Esophagus muscularis mucosa (tissue), 4 donors: ENCODE data around the gene NR1I3. TPM values are rescaled to one million over a fixed set of nuclear protein-coding genes. Genes with fewer than 3 reads are reported as not detected.
A peak's percentile ranks its signal among the peaks of the same experiment; 100 is the strongest.

Experiments used
- DNase-seq: peaks from one replicate; pipeline ENCODE4 v3.0.0-alpha.2; 2017; ENCODE audit errors: extremely low spot score
- H3K27ac ChIP-seq, 4 donors: fragments of 200-600 bp; sonication (generic); replicated peaks in 1 of 4; 1 replicate in 3 of 4; 2 replicates in 1 of 4; pipeline ENCODE4 v1.5.1; 2016 to 2019; ENCODE audit warnings: mild to moderate bottlenecking in 1 of 4
- H3K27me3 ChIP-seq, 4 donors: fragments of 200-600 bp; sonication (generic); one replicate each; pipeline versions ENCODE4 v1.5.1 to v1.6.0; 2016 to 2019
- H3K36me3 ChIP-seq, 4 donors: fragments of 200-600 bp; sonication (generic); one replicate each; pipeline ENCODE4 v1.5.1; 2016 to 2019
- H3K4me1 ChIP-seq, 4 donors: fragments of 200-600 bp; sonication (generic); one replicate each; pipeline ENCODE4 v1.5.1; 2016 to 2019
- H3K4me3 ChIP-seq, 4 donors: fragments of 200-600 bp; sonication (generic); 1 replicate in 2 of 4; 2 replicates in 2 of 4; pipeline ENCODE4 v1.5.1; 2016 to 2019; ENCODE audit warnings: mild to moderate bottlenecking in 4 of 4, moderate library complexity in 1 of 4
- H3K9me3 ChIP-seq, 4 donors: fragments of 200-600 bp; sonication (generic); 1 replicate in 3 of 4; 2 replicates in 1 of 4; pipeline ENCODE4 v1.5.1; 2016 to 2019
- EP300 ChIP-seq: sonication (generic); formaldehyde crosslinking; IDR thresholded peaks from one replicate; pipeline ENCODE4 v1.6.1; 2017; ENCODE audit warnings: antibody characterized with exemption
- POLR2A ChIP-seq: fragments of 450-650 bp; IDR thresholded peaks from one replicate; pipeline ENCODE4 v1.6.1; 2017; ENCODE audit warnings: antibody characterized with exemption, moderate library complexity, mild to moderate bottlenecking, low read depth
- POLR2AphosphoS5 ChIP-seq, 2 donors: sonication (generic); formaldehyde crosslinking; IDR thresholded peaks; one replicate each; pipeline ENCODE4 v1.6.1; 2017; ENCODE audit warnings: antibody characterized with exemption in 2 of 2
- WGBS: methylation state at CpG from one replicate; pipeline ENCODE4 v1.1.5; 2018; 5-methylcytosine and 5-hydroxymethylcytosine counted together
- intact Hi-C: fragments of 100-400 bp; cut with DNase I; formaldehyde crosslinking; loops from one replicate; pipeline ENCODE4 v1.15.1; 2023
- total RNA-seq, 4 donors: library from RNA; depleted of rRNA; stranded (reverse); fragments of >200 nt; gene quantifications; one replicate each; pipeline versions ENCODE4 v1.1.0 to v1.2.1, GENCODE V29; 2016
- TF ChIP-seq, protein P1 (sequence below), 3 experiments: fragments of 200-600 bp in 2 of 3; fragments of 450-650 bp in 1 of 3; sonication (generic) in 2 of 3; IDR thresholded peaks; one replicate each; pipeline ENCODE4 v1.5.1; 2017 to 2019; ENCODE audit warnings: antibody characterized with exemption in 3 of 3, mild to moderate bottlenecking in 2 of 3, moderate library complexity in 1 of 3

NR1I3 gene
- total RNA-seq, 4 donors from 2014 or later = not detected

DNA sequence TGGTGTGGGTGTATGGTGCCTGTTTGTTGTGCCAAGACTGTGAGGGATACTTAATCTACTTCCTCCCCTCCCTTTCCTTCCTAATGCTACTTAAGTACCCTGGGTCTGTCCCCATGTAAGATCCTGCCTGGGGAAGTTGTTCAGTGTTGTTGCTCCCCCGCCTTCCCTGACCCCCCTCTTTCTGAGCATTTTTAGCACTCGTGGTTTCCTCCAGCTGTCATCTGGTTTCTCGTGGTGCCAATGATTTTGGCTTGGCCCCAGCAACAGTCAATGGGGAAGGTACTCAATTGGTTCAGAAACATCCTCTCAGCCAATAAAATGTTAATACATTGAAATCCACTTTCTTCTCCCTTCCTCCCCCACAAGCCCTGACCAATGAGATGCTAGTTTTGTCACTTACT, 52.7 kb downstream of the NR1I3 start:
- no peak overlapping the region for H3K4me3 ChIP-seq
- peaks cover 6 to 22% (median 20%) of the 10 kb centered on the region in 4 donors for H3K4me1 ChIP-seq
- DNase-seq = no peak
- H3K36me3 ChIP-seq = peaks cover 0 to 1% (median 0%) of the 10 kb centered on the region in 4 donors
- no peaks in the 10 kb centered on the region for H3K27me3 ChIP-seq
- WGBS = 18% methylated on average over 3 of the region's 3 CpGs
- peak overlapping the region; percentile 47 to 69 (median 59) for H3K27ac ChIP-seq
- TF ChIP-seq POLR2AphosphoS5 (IDR thresholded peaks at IDR 0.05) (peak; percentile 30 to 42), EP300 (no peak), POLR2A (no peak)
- TF ChIP-seq, protein P1, sequence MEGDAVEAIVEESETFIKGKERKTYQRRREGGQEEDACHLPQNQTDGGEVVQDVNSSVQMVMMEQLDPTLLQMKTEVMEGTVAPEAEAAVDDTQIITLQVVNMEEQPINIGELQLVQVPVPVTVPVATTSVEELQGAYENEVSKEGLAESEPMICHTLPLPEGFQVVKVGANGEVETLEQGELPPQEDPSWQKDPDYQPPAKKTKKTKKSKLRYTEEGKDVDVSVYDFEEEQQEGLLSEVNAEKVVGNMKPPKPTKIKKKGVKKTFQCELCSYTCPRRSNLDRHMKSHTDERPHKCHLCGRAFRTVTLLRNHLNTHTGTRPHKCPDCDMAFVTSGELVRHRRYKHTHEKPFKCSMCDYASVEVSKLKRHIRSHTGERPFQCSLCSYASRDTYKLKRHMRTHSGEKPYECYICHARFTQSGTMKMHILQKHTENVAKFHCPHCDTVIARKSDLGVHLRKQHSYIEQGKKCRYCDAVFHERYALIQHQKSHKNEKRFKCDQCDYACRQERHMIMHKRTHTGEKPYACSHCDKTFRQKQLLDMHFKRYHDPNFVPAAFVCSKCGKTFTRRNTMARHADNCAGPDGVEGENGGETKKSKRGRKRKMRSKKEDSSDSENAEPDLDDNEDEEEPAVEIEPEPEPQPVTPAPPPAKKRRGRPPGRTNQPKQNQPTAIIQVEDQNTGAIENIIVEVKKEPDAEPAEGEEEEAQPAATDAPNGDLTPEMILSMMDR (IDR thresholded peaks at IDR 0.05) = no peak
- intact Hi-C loops = no loop called here
- no peaks in the 10 kb centered on the region for H3K9me3 ChIP-seq

DNA sequence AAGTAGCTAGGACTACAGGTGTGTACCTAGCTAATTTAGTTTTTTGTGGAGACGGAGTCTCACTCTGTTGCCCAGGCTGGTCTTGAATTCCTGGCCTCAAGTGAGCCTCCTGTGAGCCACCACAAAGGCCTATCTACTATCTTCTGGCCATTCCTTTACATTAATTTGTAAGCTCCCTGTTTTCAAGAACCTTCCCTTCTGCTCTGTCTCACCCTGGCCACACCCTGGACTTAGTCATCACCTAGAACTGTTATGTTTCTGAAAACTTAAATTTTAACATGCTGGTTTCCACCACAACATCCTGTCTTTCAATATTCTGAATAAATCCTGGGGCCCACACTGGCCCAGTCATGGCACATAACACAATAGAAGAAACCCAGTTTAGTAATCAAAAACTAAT, 55.8 kb downstream of the NR1I3 start:
- peaks cover 15 to 31% (median 29%) of the 10 kb centered on the region in 4 donors for H3K4me1 ChIP-seq
- 79% methylated on average over 1 of the region's 1 CpG for WGBS
- H3K36me3 ChIP-seq = no peaks in the 10 kb centered on the region
- DNase-seq = no peak
- H3K4me3 ChIP-seq = no peak overlapping the region
- TF ChIP-seq POLR2A (no peak), POLR2AphosphoS5 (IDR thresholded peaks at IDR 0.05) (no peak), EP300 (no peak)
- TF ChIP-seq, protein P1 (IDR thresholded peaks at IDR 0.05) = no peak
- intact Hi-C loops = no loop called here
- no peaks in the 10 kb centered on the region for H3K27me3 ChIP-seq
- no peaks in the 10 kb centered on the region for H3K9me3 ChIP-seq
- no peak overlapping the region for H3K27ac ChIP-seq

DNA sequence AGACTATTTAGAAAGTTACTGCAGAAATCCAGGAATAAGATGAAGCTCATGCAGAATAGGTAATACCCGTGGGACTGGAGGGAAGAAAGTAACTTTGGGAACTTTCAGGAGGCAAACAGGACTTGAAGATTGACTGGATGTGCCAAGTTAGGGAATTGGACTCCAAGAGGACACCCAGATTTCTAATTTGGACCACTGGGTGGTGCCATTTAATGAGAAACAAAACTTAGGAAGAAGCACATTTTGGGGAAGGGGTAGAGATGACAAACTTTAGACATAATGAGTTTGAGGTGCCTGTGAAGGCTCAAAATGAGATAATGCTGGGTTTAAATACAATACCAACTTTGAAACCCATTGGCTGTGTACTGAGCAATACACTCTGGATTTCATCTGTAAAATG, 57.4 kb downstream of the NR1I3 start:
- TF ChIP-seq EP300 (no peak), POLR2AphosphoS5 (IDR thresholded peaks at IDR 0.05) (no peak), POLR2A (no peak)
- TF ChIP-seq, protein P1 (IDR thresholded peaks at IDR 0.05) = peak in 1 of 3 experiments; percentile 19
- no peaks in the 10 kb centered on the region for H3K9me3 ChIP-seq
- intact Hi-C loops = no loop called here

DNA sequence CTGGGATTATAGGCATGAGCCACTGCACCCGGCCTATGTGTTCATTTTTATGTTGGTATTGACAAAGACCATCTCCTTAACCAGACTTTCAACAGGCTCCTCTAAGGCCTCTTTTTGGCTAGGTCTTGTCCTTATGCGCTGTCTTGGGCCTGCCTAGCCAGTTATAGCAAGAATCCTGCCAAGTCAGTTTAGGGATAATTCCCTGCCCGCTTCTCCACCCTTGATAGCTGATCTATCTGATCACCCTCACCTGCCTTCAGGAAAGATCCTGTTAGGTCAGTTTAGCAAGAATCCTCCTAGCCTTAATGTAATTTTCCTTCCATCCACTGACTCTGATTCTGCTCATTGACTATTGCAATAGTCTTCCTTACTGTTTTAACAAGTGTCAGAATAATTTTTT, 58.3 kb downstream of the NR1I3 start:
- TF ChIP-seq POLR2AphosphoS5 (IDR thresholded peaks at IDR 0.05) (no peak), EP300 (no peak), POLR2A (no peak)
- TF ChIP-seq, protein P1 (IDR thresholded peaks at IDR 0.05) = no peak
- 96% methylated on average over 3 of the region's 3 CpGs for WGBS
- Histone ChIP-seq H3K4me3 (no peak overlapping the region), H3K36me3 (peaks cover 6 to 16% (median 14%) of the 10 kb centered on the region in 4 donors), H3K27ac (no peak overlapping the region), H3K4me1 (peaks cover 23 to 37% (median 30%) of the 10 kb centered on the region in 4 donors), H3K9me3 (no peaks in the 10 kb centered on the region), H3K27me3 (no peaks in the 10 kb centered on the region)
- no peak for DNase-seq
- intact Hi-C loops = no loop called here

More for the DNA sequence above, 57.4 kb downstream of the NR1I3 start:
- no peak overlapping the region for H3K27ac ChIP-seq
- 73% methylated on average over 1 of the region's 1 CpG for WGBS
- no peak for DNase-seq
- H3K4me1 ChIP-seq = peaks cover 28 to 42% (median 30%) of the 10 kb centered on the region in 4 donors
- no peak overlapping the region for H3K4me3 ChIP-seq
- peaks cover 4 to 7% (median 4%) of the 10 kb centered on the region in 4 donors for H3K36me3 ChIP-seq
- H3K27me3 ChIP-seq = no peaks in the 10 kb centered on the region

Other genes with a start within 250 kb of the NR1I3 start
- 10 to 100 TPM in 3 of 4 donors, 1 to 10 TPM in 1; 9.1 to 17.7 (median 14.9) TPM for gene F11R, start 217.1 kb downstream of the NR1I3 start, total RNA-seq
- gene TSTD1, start 199.2 kb downstream of the NR1I3 start, total RNA-seq = 10 to 100 TPM; 19.0 to 46.5 (median 29.4) TPM
- gene USF1, start 192.2 kb downstream of the NR1I3 start, total RNA-seq = 10 to 100 TPM; 36.5 to 54.2 (median 48.7) TPM
- gene ARHGAP30, start 168.3 kb downstream of the NR1I3 start, total RNA-seq = 10 to 100 TPM in 1 of 4 donors, 1 to 10 TPM in 3; 4.6 to 14.1 (median 6.9) TPM
- gene NECTIN4, start 148.6 kb downstream of the NR1I3 start, total RNA-seq = not detected
- 1 to 10 TPM; 5.1 to 8.3 (median 7.6) TPM for gene KLHDC9, start 139.8 kb downstream of the NR1I3 start, total RNA-seq
- gene PFDN2, start 120.2 kb downstream of the NR1I3 start, total RNA-seq = 10 to 100 TPM; 19.5 to 52.0 (median 40.5) TPM
- 10 to 100 TPM; 32.8 to 35.6 (median 34.8) TPM for gene NIT1, start 120.1 kb downstream of the NR1I3 start, total RNA-seq
- gene DEDD, start 105.5 kb downstream of the NR1I3 start, total RNA-seq = 10 to 100 TPM; 37.0 to 82.5 (median 47.7) TPM
- gene UFC1, start 84.2 kb downstream of the NR1I3 start, total RNA-seq = 10 to 100 TPM; 62.8 to 86.1 (median 71.6) TPM
- gene USP21, start 78.7 kb downstream of the NR1I3 start, total RNA-seq = 10 to 100 TPM; 13.3 to 25.3 (median 16.3) TPM
- gene PPOX, start 71.8 kb downstream of the NR1I3 start, total RNA-seq = 10 to 100 TPM; 12.8 to 22.1 (median 15.8) TPM
- gene B4GALT3, start 60.7 kb downstream of the NR1I3 start, total RNA-seq = 10 to 100 TPM; 14.1 to 26.5 (median 21.8) TPM
- gene ADAMTS4, start 39.1 kb downstream of the NR1I3 start, total RNA-seq = 100 to 1,000 TPM in 1 of 4 donors, 10 to 100 TPM in 1, 1 to 10 TPM in 2; 2.5 to 126 (median 12.0) TPM
- 100 to 1,000 TPM in 3 of 4 donors, 10 to 100 TPM in 1; 68.5 to 131 (median 122) TPM for gene NDUFS2, start 35.8 kb downstream of the NR1I3 start, total RNA-seq
- 100 to 1,000 TPM in 1 of 4 donors, 10 to 100 TPM in 3; 32.8 to 145 (median 47.4) TPM for gene FCER1G, start 22.9 kb downstream of the NR1I3 start, total RNA-seq
- not detected for gene APOA2, start 14.6 kb downstream of the NR1I3 start, total RNA-seq
- 10 to 100 TPM in 3 of 4 donors, 1 to 10 TPM in 1; 9.1 to 24.1 (median 16.3) TPM for gene TOMM40L, start 12.1 kb downstream of the NR1I3 start, total RNA-seq
- 10 to 100 TPM in 1 of 4 donors, 1 to 10 TPM in 3; 3.3 to 12.7 (median 6.7) TPM for gene PCP4L1, start 20.5 kb upstream of the NR1I3 start, total RNA-seq
- gene MPZ, start 71.8 kb upstream of the NR1I3 start, total RNA-seq = 10 to 100 TPM in 3 of 4 donors, 1 to 10 TPM in 1; 7.5 to 18.4 (median 17.6) TPM
- gene SDHC, start 76.2 kb upstream of the NR1I3 start, total RNA-seq = 10 to 100 TPM; 18.7 to 64.8 (median 30.1) TPM
- gene CFAP126, start 129.7 kb upstream of the NR1I3 start, total RNA-seq = not detected